GM12873 (cell line): Measurements from ENCODE around the gene FUZ.

Experiments used
- TF ChIP-seq, protein P1 (sequence below): IDR thresholded peaks from 2 replicates; pipeline ENCODE4 v1.5.1; 2012; ENCODE audit warnings: low read depth, mild to moderate bottlenecking, moderate library complexity, low read length, control low read depth; ENCODE audit not compliant: insufficient read depth; ENCODE audit errors: missing control alignments

FUZ gene

DNA sequence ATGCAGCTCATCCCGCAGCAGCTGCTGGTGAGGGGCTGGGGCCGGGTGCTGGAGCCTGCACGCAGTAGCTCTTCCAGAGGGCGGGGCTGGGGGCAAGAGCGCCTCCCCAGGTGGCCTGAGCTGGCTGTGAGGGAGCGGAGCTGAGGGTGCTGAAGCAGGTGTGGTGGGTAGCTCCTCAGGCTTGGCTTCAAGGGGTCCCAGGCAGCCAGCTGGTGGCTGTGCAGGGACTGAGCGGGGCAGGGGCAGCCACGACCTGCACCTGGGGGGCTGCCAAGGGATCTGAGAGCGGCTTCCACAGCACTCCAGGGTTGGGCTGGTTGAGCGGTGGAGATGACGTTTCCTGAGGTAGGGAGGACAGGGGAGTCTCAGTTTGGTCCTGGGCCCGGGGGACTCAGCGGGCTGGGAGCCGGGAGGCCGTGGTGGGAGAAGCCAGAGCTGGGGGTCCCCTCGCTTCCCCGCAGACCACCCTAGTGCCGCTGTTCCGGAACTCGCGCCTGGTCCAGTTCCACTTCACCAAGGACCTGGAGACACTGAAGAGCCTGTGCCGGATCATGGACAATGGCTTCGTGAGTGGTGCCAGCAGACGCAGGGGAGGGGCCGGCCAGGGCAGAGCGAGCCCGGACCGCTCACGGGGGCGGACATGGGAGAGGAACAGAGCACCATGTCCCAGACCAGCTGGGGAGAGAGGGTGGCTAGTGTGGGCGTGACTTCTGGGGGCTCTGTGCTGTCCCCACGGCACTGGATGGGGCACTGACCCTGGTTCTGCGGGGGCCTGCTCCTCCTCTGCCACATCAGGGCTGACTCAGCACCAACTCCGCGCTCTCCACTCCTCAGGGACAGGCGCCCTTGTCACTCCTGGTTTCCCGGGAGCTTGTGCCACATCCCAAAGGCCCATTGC, 45.2 kb upstream of the FUZ start:
- TF ChIP-seq, protein P1, sequence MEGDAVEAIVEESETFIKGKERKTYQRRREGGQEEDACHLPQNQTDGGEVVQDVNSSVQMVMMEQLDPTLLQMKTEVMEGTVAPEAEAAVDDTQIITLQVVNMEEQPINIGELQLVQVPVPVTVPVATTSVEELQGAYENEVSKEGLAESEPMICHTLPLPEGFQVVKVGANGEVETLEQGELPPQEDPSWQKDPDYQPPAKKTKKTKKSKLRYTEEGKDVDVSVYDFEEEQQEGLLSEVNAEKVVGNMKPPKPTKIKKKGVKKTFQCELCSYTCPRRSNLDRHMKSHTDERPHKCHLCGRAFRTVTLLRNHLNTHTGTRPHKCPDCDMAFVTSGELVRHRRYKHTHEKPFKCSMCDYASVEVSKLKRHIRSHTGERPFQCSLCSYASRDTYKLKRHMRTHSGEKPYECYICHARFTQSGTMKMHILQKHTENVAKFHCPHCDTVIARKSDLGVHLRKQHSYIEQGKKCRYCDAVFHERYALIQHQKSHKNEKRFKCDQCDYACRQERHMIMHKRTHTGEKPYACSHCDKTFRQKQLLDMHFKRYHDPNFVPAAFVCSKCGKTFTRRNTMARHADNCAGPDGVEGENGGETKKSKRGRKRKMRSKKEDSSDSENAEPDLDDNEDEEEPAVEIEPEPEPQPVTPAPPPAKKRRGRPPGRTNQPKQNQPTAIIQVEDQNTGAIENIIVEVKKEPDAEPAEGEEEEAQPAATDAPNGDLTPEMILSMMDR: no peak

DNA sequence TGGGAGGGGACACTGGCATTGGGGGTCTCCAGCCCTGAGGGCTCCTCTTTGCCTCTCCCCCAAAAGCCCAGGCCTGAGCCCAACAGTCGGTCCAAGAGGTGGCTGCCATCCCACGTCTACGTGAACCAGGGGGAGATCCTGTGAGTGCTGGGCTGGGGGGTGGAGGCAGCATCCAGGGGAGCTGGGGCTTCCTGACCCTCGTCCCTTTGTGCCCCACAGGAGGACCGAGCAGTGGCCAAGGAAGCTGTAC, 44.7 kb upstream of the FUZ start:
- TF ChIP-seq, protein P1: no peak

- TF ChIP-seq, protein P1: no peak
Measured at GRCh38 chr19:49857061-49857837, 44.2 kb upstream of the FUZ start.

- TF ChIP-seq, protein P1: no peak
Measured at GRCh38 chr19:49856574-49857021, 43.5 kb upstream of the FUZ start.

DNA sequence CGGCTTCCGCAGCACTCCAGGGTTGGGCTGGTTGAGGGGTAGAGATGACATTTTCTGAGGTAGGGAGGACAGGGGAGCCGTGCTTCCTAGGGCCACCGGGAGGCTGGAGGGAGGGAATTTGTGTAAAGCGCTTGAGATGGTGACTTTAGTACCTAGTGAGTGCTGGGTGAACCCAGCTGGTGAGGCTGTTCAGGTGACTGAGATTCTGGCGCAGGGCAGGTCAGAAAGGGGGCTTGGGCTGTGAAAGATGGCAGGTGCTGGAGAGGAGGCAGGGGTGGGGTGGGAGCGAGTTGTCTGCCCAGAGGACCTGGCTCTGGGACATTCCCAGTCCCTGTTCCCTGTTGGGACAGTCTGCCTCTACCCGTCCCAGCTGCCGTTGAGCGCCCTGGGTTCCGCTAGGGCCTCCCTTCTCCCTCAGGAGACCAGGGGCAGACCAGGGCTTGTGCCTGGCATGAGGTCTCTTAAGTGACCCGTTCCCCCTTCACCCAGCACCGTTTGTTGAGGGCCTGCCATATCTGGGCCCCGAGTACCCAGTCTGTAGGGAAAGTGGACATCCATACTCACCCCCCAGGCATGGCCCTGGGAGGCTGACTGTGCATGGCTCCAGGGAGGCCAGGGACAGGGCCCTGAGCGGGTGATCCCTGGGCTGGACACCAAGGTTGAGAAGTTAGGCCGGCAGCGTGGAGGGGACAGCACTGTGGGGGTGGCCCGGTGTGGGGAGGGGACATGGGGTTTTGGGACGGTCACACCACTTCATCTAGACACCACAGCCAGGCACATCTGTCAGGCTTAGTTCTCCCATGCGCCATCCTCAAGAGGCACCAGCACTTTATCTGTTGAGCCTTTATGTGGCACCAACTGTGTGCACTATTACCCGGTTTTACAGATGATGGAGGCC, 42.8 kb upstream of the FUZ start:
- TF ChIP-seq, protein P1: no peak

DNA sequence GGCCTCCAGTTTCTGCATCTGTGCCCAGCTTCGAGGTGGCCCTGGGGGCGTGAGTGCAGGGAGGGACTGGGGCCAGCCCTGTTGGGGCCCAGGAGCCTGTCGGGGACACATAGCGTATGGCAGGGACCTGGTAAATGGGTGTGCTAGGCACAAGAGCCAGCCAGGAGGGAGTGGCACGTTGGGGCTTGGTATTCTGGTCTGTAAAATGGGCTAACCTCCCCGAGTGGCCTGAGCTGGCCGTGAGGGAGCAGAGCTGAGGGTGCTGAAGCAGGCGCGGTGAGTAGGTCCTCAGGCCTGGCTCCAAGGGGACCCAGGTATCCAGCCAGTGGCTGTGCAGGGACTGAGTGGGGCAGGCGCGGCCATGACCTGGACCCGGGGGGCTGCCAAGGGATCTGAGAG, 42.2 kb upstream of the FUZ start:
- TF ChIP-seq, protein P1: no peak
